Measurements from ENCODE around the gene BST1.
A peak's percentile ranks its signal among the peaks of the same experiment; 100 is the strongest.
"Not testable (repeated sequence)": the region's sequence is repeated elsewhere in the genome, so short reads cannot be mapped to it uniquely, and the experiment has no call there.

Gene BST1

GRCh38 chr4:15714646-15715435 lies 12.0 kb downstream of the BST1 start:
- no peak for DNase-seq

DNA sequence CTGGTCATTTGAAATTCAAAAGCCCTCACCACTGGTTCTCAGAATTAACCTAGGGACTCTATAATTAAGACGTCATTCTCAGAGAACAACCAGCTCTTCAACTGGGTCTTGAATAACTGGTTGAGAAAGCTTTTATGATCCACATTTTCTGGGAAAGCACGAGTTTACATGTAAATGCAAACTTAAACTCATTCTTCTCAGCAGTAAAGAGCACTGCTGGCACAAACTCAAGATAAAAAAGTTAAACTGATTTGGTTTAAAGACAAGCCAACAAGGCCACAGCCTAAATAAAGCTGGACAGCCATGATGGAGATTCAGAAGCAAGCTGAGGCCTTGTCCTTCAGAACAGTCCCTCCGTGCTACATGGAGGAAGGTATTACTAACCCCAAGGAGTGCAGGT lies 13.2 kb downstream of the BST1 start:
- DNase-seq: no peak

DNA sequence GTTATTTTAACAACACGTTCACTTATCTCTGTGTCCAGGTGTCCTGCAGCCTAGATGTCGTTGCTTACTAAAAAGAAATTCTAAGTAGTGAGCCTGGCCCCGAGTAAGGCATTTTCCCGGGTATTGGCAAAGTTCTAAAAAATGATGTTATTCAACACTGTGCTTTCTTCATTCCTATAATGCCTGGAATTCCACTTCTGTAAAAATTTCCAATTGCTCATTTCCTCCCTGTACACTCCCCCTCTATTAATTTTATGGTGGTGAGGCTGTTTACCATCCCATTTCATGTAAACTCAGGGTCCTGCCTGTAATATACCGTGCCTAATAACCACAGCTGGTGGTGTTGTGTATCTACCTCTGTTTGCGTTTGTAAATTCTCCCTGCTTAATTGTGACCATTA lies 14.2 kb downstream of the BST1 start:
- DNase-seq: no peak

DNA sequence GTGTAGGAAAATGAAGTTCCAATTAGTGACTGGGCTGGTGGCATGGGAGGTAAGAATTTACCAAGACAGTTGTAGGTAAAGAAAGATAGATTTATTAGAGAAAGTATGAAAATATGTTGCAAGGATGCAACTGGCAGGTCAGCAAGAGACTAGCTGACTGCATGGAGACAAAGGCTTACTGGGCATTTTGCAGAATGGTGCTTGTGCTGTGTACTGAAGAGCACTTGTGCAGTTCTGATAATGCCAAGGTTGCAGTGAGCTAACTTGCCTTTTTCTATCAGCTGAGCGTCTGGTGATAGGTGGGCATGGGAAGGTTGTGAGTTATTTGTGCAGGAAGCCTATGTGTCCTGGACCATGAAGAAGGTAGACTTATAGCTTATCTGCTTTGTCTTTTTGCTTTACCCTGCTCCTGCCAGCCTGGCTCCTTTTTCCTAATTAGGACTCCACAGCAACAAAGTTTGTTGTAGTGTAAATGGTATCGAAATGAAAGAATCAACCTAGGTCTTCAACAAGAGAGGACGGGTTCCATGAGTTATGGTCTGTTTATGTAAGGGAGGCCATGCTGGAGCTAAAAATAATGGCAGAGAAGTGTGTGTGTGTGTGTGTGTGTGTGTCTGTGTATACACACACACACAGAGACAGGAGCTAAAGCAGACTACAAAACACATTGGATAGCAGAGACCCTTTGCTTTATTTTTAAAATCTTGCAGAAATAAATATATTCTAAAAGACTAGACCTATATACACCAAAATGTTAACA lies 15.0 kb downstream of the BST1 start:
- DNase-seq: no peak

DNA sequence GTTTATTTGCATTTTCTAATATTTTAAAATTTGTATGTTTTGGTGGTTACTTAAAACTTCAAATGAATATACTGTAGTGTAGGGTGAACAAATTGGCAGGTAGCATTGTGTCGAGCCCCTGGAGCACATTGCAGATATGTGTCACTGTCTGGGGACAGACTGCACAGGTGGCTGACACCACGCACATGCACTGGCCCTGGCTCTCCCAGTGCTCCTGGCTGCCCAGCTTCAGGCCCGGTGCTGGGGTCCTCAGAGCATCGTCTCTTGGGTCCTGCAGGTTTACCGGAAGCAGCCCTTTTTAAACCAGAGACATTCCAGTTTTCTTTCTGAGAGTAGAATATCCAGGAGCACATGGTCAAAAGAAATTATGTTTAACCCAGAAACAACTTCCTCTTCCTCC lies 15.6 kb downstream of the BST1 start:
- no peak for DNase-seq

GRCh38 chr4:15718959-15719358 lies 16.1 kb downstream of the BST1 start:
- no peak for DNase-seq

DNA sequence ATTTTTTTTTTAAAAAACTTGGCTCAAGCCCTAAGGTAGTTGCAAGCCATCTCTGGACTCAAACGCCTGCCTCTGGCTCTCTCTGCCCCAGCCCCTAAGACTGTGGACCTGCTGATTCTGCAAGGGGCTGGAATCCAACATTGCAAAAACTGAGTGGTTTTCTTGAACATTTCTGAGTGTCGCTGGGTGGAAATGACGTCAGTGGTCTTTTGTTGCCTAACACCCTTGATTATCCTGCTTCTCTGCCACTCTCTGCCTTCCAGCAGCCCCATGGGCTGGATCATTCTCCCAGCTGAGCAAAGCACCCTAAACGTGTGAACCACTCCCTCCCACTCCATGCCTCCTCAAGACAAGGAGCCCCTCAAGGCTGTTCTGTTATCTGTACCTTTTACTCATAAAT lies 16.6 kb downstream of the BST1 start:
- DNase-seq: no peak

DNA sequence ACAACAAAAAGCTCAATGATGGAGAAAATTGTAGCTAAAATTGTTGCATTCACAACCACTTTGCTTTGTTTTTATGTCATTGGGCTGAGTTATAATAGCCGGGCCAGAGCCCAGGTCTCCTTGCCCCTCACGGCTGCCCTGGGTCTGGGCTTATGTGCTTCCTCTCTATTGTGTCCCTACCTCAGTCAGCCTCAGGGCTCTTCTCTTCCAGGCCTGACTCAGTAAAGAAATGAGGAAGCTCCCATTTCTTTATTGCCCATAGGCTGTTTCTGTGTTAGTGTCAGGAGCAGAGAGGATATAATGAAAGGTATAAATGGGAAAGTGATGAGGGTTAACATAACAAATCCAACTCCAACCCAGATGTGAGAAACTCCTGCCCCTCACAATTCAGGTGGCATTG lies 18.0 kb downstream of the BST1 start:
- DNase-seq: no peak

GRCh38 chr4:15725608-15726007 lies 22.7 kb downstream of the BST1 start:
- DNase-seq: no peak

DNA sequence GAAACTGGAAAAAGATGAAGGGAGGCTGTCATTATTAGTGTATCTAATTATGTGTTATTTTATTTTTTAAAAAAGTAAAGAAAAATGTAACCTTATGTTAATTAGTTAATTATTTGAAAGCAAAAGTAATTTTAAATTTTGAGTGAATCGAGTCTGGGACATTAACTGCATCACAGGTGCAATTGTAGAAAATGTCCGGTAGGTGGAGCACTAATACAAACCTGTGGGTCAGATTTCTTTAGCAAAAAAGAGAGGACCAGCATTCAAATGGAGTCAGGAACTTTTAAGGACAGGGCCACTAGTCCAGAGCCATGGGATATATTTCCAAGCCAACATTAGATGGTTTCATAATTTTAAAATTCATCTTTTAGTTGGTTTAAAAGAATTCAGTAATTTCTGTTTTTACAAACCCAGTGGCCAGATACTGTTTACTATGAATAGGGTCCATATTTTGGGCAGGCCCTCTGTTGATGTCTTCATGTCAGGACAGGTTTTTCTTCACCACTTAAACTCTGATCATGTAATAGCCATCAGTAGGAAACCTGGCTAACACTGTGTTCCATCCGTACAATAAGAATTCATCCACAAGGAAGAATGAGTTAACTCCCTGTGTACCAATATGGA lies 27.2 kb downstream of the BST1 start:
- DNase-seq: peak; percentile 1

GRCh38 chr4:15733061-15733460 lies 30.2 kb downstream of the BST1 start:
- DNase-seq: not testable (repeated sequence)

GRCh38 chr4:15735536-15735935 lies 32.7 kb downstream of the BST1 start:
- DNase-seq: no peak

DNA sequence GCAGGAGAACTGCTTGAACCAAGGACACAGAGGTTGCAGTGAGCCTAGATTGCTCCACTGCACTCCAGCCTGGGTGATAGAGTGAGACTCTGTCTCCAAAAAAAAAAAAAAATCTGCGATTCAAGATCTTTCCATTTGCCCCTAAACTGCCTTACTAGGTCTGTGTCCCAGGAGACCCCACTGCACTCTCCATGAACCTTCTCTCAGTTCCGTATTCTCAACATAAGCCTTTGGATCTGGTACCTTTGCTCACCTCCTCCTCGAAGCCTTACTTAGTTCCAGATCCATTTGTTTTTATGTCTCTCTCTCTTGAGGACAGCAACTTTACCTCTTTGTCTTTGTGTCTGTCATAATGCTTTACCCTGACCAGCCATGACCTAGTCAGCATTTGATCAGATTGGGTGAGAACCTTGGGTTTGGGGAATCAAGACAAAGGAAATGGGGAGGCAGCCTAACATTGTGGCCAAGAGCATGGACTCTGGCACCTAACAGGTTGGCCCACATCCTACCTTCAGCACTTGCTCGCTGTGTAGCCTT lies 33.7 kb downstream of the BST1 start:
- no peak for DNase-seq

- no peak for DNase-seq
Observed at GRCh38 chr4:15737255-15737654, 34.4 kb downstream of the BST1 start.

GRCh38 chr4:15738877-15739276 lies 36.0 kb downstream of the BST1 start:
- DNase-seq: no peak

GRCh38 chr4:15740764-15741404 lies 38.0 kb downstream of the BST1 start:
- no peak for DNase-seq

- DNase-seq: no peak
Observed at GRCh38 chr4:15742083-15742582, 39.3 kb downstream of the BST1 start.

GRCh38 chr4:15742637-15743036 lies 39.8 kb downstream of the BST1 start:
- DNase-seq: no peak

GRCh38 chr4:15744016-15744545 lies 41.2 kb downstream of the BST1 start:
- no peak for DNase-seq

DNA sequence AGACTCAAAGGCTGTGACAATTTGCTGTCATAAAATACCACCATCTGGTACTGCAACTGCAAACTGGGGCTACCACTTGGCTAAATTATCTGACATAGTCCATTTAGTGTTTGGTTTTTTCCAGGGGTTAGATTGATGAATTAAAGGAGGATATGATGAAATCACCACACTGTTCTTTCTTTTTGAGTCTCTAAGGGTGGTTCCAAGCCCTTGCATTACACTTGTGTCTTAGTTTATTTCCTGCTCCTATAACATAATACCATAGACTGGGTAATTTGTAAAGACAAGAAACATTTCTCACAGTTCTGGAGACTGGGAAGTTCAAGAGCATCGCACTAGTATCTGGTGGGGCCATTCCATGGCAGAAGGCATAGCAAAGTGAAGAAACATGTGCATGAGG lies 43.2 kb downstream of the BST1 start:
- no peak for DNase-seq

DNA sequence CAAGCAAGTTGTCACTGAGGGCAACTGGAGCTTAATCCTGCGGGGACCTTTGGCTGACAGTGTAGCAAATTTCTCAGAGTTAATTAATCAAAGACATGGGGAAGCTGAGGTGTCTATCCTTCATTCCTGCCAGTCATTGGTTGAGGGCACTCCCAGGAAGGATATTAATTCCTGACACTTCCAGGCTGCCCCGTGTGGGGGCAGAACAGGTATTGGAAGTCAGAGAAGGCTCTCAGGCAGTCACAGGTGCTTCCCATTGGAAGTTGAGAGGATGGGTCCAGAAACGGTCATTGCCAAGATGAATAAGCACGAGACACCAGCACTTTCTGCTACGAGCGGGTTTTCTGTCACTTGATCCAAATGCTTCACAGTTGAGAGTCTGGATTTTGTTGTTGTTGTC lies 46.1 kb downstream of the BST1 start:
- DNase-seq: no peak

DNA sequence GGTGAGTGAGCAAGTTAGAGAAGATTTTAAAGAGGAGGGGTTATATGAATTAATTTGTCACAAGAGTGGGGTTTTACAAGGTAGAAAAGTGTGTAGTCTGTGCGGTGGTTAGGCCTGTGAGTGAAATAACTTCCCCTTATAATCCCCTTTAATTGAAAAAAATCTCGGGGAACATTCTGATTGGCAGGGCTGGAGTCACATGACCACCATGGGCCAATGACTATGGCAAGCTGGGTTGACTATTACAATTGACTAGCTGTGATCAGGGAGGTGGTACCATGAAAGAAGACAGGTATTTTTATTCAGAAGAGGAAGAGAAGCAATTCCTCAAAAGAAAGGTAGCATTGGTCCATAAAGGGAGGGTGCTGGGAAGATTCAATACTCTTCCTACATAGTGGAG lies 48.3 kb downstream of the BST1 start:
- DNase-seq: no peak

DNA sequence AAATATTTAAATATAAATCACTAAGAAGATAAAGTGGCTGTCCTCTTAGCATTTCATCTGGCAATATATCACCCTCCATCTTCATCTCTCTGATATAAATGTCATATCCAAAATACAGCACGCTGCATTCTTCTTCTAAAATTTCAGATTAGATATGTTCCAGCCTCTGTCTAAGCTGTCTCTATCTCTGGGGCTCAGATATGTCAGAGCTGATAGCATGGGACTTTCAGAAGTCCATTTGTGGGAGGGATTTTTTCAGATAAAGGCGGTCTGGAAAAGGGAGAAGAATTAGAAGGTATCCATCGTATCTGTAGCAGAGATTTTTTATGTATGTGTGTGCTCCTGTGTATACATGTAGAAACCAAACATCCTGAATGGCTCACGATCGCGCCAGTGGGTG lies 50.2 kb downstream of the BST1 start:
- no peak for DNase-seq
